NB4 (cell line): ENCODE data around the gene FGFR4.

ENCODE experiments used
- DNase-seq: peaks from one replicate; pipeline ENCODE4 v3.0.0; 2010; ENCODE audit warnings: low read depth
- H3K4me3 ChIP-seq: one replicate; pipeline ENCODE4 v1.5.1; 2011; ENCODE audit warnings: mild to moderate bottlenecking, low read depth, low read length, moderate library complexity
- MYC ChIP-seq: IDR thresholded peaks from 2 replicates; pipeline ENCODE4 v1.6.1; 2011; ENCODE audit warnings: low read depth, low read length
- POLR2A ChIP-seq: IDR thresholded peaks from 2 replicates; pipeline ENCODE4 v1.6.1; 2011; ENCODE audit warnings: mild to moderate bottlenecking; ENCODE audit not compliant: insufficient read length; ENCODE audit errors: extremely low read depth
- TF ChIP-seq, protein P1 (sequence below): IDR thresholded peaks from one replicate; pipeline ENCODE4 v1.5.1; 2012; ENCODE audit warnings: low read depth, low read length
- TF ChIP-seq, protein P2 (sequence below): IDR thresholded peaks from 2 replicates; pipeline ENCODE4 v1.6.1; 2011; ENCODE audit warnings: low read depth, low read length

The FGFR4 gene

DNA sequence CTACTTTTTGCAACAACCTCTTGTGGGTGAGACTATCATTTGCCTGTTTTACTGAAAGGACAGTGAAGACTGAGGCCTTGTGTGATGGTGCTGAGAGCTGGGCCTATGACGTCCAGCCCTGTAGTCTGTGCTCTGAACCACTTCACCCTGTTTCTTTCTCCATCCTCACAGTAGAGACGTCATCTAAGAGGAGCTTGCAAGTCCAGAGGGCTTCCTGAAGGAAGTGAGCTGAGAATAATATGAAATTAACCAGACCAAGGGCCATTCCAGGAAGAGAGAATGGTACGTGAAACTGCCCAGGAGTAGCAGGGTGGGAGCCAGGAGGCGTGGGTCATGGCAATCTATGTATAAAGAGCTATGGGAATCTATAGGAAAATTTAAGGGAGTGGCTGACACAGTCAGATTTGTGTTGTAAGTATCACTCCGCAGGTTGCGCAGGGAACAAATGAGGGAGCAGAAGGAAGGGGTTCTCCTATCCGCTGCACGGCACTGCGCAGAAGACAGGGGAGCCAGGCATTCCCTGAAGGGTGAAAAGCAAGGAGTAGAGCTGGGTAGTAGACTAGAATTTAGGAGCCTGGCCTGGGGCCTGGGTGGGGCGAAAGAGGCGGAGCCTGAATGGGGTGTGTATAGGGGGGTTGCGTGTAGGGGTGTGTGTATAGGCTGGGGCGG lies 596 bp upstream of the FGFR4 start:
- H3K4me3 ChIP-seq: no peak overlapping the region
- TF ChIP-seq, protein P1, sequence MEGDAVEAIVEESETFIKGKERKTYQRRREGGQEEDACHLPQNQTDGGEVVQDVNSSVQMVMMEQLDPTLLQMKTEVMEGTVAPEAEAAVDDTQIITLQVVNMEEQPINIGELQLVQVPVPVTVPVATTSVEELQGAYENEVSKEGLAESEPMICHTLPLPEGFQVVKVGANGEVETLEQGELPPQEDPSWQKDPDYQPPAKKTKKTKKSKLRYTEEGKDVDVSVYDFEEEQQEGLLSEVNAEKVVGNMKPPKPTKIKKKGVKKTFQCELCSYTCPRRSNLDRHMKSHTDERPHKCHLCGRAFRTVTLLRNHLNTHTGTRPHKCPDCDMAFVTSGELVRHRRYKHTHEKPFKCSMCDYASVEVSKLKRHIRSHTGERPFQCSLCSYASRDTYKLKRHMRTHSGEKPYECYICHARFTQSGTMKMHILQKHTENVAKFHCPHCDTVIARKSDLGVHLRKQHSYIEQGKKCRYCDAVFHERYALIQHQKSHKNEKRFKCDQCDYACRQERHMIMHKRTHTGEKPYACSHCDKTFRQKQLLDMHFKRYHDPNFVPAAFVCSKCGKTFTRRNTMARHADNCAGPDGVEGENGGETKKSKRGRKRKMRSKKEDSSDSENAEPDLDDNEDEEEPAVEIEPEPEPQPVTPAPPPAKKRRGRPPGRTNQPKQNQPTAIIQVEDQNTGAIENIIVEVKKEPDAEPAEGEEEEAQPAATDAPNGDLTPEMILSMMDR: no peak
- TF ChIP-seq POLR2A: no peak
- TF ChIP-seq MYC: no peak
- TF ChIP-seq, protein P2, sequence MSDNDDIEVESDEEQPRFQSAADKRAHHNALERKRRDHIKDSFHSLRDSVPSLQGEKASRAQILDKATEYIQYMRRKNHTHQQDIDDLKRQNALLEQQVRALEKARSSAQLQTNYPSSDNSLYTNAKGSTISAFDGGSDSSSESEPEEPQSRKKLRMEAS: no peak
- DNase-seq: no peak

DNA sequence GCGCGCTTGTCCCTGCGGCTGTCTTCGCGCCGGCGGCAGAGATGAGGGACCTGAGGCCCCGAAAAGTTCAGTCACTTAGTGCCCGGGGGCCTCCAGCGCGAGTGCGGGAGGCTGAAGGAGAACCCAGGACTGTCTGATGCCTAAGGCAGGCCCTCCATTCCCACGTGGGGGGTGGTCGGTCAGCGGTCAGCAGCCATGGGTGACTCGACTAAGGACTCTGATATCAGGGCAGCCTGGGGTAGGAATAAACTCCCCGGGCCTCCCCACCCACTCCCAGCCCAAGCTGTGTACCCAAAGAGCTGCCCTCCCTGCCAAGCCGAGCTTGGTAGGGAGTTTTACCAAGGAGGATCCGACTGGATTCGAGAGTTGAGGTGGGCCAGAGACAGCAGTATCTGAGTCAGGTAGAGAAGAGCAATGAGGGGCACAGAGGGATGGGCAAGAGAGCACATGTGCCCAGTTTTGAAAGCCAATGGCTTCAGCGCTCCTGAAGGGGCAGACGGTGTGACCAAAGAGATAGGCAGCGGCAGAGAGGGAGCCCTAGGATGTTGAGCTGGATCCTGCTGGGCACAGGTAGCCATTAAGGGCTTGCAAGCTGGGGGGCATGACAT lies 787 bp downstream of the FGFR4 start:
- no peak for DNase-seq
- TF ChIP-seq, protein P1: no peak
- no peak for TF ChIP-seq POLR2A
- no peak for TF ChIP-seq MYC
- TF ChIP-seq, protein P2: no peak
- no peak overlapping the region for H3K4me3 ChIP-seq

DNA sequence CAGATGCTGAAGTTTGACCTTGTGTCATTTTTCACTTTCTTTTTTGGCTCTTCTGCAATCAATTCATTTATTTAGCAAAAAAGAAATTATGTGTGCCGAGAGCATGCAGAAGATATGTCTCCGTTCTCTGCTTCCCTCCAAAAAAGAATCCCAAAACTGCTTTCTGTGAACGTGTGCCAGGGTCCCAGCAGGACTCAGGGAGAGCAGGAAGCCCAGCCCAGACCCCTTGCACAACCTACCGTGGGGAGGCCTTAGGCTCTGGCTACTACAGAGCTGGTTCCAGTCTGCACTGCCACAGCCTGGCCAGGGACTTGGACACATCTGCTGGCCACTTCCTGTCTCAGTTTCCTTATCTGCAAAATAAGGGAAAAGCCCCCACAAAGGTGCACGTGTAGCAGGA lies 2.4 kb downstream of the FGFR4 start:
- TF ChIP-seq POLR2A (no peak), MYC (no peak)
- TF ChIP-seq, protein P2: no peak
- TF ChIP-seq, protein P1: no peak
- peak; percentile 35 for DNase-seq
- H3K4me3 ChIP-seq: no peak overlapping the region

DNA sequence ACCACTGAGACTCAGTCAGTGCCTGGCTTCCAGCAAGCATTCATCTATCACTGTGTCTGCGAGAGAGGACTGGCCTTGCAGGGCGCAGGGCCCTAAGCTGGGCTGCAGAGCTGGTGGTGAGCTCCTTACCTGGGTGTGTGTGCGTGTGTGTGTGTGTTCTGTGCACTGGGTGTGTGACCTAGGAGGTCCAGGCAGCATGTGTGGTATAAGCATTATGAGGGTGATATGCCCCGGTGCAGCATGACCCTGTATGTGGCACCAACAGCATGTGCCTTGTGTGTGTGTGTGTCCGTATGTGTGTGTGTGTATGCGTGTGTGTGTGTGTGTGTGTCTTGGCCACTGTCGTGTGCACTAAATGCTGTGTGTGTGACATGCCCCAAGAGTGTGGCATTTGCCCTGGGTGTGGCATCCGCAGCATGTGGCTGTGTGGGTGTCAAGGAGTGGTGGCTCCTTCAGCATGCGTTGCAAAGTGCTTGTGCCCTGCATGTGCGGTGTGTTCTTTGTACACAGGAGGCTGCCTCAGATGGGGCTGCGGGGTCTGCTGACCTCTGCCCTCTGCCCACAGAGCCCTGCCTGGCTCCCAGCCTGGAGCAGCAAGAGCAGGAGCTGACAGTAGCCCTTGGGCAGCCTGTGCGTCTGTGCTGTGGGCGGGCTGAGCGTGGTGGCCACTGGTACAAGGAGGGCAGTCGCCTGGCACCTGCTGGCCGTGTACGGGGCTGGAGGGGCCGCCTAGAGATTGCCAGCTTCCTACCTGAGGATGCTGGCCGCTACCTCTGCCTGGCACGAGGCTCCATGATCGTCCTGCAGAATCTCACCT lies 3.3 kb downstream of the FGFR4 start:
- no peak overlapping the region for H3K4me3 ChIP-seq
- no peak for DNase-seq
- TF ChIP-seq, protein P2: no peak
- TF ChIP-seq POLR2A (no peak), MYC (no peak)
- TF ChIP-seq, protein P1: no peak

DNA sequence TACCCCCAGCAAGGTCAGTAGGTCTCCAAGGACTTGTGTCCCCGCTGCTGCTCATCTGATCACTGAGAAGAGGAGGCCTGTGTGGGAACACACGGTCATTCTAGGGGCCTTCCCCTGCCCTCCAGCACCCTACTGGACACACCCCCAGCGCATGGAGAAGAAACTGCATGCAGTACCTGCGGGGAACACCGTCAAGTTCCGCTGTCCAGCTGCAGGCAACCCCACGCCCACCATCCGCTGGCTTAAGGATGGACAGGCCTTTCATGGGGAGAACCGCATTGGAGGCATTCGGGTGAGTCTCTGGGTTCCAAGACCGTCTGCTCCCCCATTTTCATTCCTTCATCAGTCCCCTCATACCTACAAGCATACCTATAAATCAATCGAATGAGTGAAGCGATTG lies 4.1 kb downstream of the FGFR4 start:
- TF ChIP-seq, protein P1: no peak
- TF ChIP-seq POLR2A: no peak
- TF ChIP-seq, protein P2: no peak
- no peak for TF ChIP-seq MYC
- H3K4me3 ChIP-seq: no peak overlapping the region
- DNase-seq: no peak
